OCI-M2 (cell line): ENCODE measurements around the gene ZNF775.

ENCODE experiments used
- DNase-seq: peaks from one replicate; lab custom pipeline; 2025; ENCODE audit not compliant: unreplicated experiment; lab: John Stamatoyannopoulos, UW

Gene ZNF775

GRCh38 chr7:150345012-150345411, 34.1 kb upstream of the ZNF775 start:
- DNase-seq: no peak

- DNase-seq: no peak
Measured at GRCh38 chr7:150346922-150347321, 32.2 kb upstream of the ZNF775 start.

- no peak for DNase-seq
Measured at GRCh38 chr7:150351587-150352194, 27.4 kb upstream of the ZNF775 start.

GRCh38 chr7:150355666-150356059, 23.5 kb upstream of the ZNF775 start:
- DNase-seq: no peak

GRCh38 chr7:150356265-150356897, 22.7 kb upstream of the ZNF775 start:
- peak; percentile 58 for DNase-seq

GRCh38 chr7:150357270-150357669, 21.9 kb upstream of the ZNF775 start:
- DNase-seq: no peak

GRCh38 chr7:150357771-150358427, 21.2 kb upstream of the ZNF775 start:
- no peak for DNase-seq

GRCh38 chr7:150358433-150358832, 20.7 kb upstream of the ZNF775 start:
- DNase-seq: no peak

GRCh38 chr7:150358988-150359621, 20.0 kb upstream of the ZNF775 start:
- DNase-seq: no peak

- DNase-seq: no peak
Measured at GRCh38 chr7:150359622-150360362, 19.3 kb upstream of the ZNF775 start.

GRCh38 chr7:150360363-150361058, 18.6 kb upstream of the ZNF775 start:
- DNase-seq: no peak

GRCh38 chr7:150361402-150361801, 17.7 kb upstream of the ZNF775 start:
- DNase-seq: no peak

GRCh38 chr7:150361807-150362621, 17.1 kb upstream of the ZNF775 start:
- no peak for DNase-seq

- no peak for DNase-seq
Measured at GRCh38 chr7:150363370-150363769, 15.8 kb upstream of the ZNF775 start.

- DNase-seq: no peak
Measured at GRCh38 chr7:150363872-150364271, 15.3 kb upstream of the ZNF775 start.

GRCh38 chr7:150365194-150365593, 13.9 kb upstream of the ZNF775 start:
- no peak for DNase-seq

- no peak for DNase-seq
Measured at GRCh38 chr7:150365673-150366398, 13.3 kb upstream of the ZNF775 start.

- DNase-seq: no peak
Measured at GRCh38 chr7:150367677-150368095, 11.4 kb upstream of the ZNF775 start.
